Breast epithelium (tissue), 3 donors: ENCODE data around the gene KDM1B.

Source experiments
- CTCF ChIP-seq, 3 donors: fragments of 450-650 bp; IDR thresholded peaks; one replicate each; pipeline ENCODE4 v1.5.1; 2016 to 2017; ENCODE audit warnings: antibody characterized with exemption in 3 of 3, mild to moderate bottlenecking in 3 of 3, moderate library complexity in 3 of 3
- POLR2A ChIP-seq: fragments of 450-650 bp; IDR thresholded peaks from one replicate; pipeline ENCODE4 v1.6.1; 2016; ENCODE audit warnings: antibody characterized with exemption, mild to moderate bottlenecking, moderate library complexity

DNA sequence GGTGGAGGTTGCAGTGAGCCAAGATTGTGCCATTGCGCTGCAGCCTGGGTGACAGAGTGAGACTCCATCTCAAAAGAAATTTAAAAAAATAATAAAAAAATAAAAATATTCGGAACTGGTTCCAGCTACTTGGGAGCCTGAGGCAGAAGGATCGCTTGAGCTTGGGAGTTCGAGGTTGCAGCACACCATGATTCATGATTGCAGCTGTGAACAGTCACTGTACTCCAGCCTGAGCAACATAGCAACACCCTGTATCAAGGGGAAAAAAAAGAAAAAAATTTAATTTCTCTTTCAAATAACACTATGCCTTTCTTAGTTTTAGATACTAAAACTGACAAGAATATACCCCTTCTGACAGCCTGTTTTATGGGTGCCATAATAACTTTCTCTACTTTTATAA is 10.5 kb downstream of the KDM1B start:
- TF ChIP-seq CTCF (IDR thresholded peaks at IDR 0.05) (no peak), POLR2A (no peak)
